HG02678 (cell line): ENCODE measurements around the gene SIGLEC1.

ENCODE experiments used
- ATAC-seq: cut with Tn5 transposase; IDR thresholded peaks from one replicate; pipeline ENCODE4 v1.9.1; 2021; ENCODE audit warnings: mild to moderate bottlenecking, moderate library complexity; ENCODE audit not compliant: unreplicated experiment

The SIGLEC1 gene

DNA sequence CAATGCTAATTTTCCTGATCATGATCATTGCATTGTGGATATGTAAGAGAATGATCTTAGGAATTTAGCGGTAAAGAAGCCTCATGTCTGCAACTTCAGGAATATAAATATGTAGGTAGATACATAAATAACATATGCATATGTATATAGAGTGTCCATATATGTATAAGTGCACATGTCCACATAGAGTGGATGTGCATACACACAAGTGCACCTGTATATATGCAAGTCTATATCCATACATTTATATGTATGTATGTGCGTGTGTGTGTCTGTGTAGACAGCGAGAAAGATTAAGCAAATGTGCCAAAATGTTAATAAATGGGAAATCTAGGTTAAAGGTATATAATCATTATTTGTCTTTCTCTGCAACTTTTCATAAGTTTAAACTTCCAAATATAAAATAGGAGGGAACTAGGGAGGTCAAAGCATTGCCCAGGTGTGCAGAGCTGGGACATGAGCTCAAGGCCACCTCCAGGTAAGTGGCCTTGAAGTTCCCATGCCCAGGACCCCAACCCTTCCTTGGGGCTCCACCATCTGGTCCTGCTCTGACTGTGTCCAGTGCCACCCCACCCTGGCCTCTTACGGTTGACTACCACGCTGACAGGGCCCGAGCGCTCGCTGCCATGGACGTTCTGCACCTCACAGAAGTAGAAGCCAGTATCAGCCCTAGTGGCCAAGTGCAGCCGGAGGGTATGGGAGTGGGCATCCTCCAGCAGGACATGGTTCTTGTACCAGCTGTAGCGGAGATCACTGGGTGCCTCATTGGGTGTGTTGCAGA, 9.6 kb downstream of the SIGLEC1 start:
- no peak for ATAC-seq

DNA sequence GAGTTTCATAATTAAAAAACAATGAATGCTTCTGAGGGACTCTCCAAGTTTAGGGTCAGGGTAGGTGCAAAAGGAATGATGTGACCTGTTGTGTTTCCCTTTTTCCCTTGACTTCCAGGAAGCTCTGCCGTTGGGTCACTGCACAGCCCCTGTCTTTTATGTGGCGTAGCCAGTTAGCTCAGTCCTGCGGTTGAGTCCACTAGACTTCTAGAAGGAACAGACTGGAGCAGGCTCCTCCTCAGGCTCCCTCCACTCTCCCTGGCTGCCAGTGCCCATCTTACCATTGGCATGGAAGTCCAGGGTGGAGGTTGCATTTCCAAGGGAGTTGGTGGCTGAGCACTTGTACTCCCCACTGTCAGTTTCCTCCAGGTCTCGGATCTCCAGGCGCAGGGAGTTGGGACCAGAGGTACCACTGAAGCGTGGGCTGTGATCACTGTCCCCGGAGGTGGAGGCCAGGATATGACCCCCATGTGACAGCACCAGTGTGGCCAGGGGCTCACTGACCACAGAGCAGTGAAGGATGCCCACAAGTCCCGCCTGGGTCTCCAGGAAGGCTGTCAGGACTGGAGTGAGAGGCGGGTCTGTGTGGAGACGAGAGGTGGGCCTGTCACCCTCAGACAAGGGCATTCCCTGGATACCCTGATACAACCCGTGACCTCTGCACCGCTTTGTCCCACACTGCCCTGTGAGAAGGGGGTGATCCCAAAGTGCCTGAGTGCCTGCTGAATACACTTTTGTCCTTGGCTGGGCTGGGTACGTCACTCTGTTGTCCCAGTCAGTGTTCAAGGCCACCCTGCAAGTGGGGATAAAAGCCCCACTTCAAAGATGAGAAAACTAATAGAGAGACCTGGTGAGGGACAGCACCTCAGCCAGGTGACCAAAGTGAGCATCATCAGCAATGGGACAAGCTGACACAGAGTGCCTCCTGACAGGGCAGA, 11.1 kb downstream of the SIGLEC1 start:
- ATAC-seq: no peak

- ATAC-seq: no peak
Measured at GRCh38 chr20:3699037-3699436, 13.4 kb downstream of the SIGLEC1 start.

GRCh38 chr20:3698591-3699001, 13.8 kb downstream of the SIGLEC1 start:
- ATAC-seq: no peak

GRCh38 chr20:3697588-3698305, 14.7 kb downstream of the SIGLEC1 start:
- ATAC-seq: no peak

DNA sequence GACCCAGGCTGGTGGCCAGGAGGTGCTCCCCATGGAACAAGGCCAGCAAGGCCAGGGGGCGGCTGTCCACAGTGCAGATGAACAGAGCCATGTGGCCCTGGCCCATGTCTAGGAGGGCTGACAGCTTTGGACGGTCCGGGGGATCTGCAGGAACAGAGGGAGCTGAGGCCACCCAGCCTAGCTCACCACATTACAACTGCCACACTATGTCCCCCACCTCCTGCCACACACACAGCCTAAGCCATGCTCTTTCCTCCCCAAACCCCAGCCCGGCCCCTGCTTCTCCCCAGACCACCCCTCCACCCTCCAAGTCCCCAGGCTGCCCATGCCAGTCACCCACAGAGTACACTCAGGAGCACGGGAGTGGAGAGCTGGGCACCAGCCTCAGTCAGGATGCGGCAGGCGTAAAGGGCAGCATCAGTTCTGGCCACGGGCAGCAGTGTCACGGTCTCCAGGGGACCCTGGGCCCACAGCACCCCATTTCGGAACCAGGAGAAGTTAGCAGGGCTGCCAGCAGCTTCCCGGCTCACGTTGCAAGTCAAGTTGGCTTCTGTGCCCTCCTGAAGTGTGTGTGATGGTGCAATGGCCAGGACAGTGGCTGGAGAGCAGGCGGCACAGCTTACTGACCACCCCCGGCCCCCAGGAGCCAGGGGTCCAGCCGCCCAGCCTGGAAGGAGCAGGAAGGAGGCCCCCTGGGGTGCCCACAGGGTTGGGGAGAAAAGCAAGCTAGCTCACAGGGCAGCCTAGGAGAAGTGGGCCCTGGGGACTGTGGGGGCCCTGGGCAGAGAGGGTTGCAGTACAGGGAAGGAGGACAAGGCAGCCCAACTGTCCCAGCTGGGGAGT, 15.4 kb downstream of the SIGLEC1 start:
- no peak for ATAC-seq

- no peak for ATAC-seq
Measured at GRCh38 chr20:3696200-3696599, 16.2 kb downstream of the SIGLEC1 start.

DNA sequence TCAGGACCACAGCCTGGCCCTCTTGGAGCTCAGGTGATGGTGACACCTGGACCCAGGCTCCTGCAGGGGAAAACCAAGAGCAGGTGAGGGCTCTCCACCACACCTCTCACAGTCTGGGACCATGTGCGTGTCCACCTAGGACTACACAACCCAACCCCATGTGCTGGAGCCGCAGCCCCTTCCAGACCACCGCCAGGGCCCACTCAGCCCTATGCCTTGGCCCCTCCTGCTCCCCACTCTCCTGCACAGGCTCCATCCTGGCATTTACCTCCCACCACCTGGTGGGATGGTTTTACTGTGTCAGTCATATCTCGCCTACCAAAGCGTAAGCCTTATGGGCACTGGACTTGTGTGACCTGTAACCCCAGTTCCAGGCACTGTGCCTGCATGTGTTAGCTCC, 17.5 kb downstream of the SIGLEC1 start:
- ATAC-seq: no peak

GRCh38 chr20:3693376-3693775, 19.0 kb downstream of the SIGLEC1 start:
- ATAC-seq: no peak

- ATAC-seq: no peak
Measured at GRCh38 chr20:3692706-3693294, 19.6 kb downstream of the SIGLEC1 start.

DNA sequence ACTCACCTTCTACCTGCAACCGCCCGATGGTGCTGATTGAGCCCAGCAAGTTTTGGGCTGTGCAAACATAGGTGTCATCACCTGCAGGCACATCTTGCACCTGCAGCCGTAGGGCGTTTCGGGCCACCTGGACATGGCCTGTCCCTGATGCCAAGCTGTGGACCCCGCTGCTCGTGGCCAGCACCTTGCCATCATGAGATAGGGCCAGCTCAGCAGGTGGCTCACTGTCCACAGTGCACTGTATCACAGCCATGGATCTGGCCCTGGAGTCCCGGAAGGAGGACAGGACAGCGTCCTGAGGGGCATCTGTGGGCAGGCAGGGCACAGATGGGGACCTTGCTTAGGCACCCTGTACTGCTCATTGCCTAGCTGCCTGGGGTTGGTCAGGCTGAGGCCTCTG, 20.5 kb downstream of the SIGLEC1 start:
- no peak for ATAC-seq

GRCh38 chr20:3691306-3691705, 21.1 kb downstream of the SIGLEC1 start:
- no peak for ATAC-seq

- no peak for ATAC-seq
Measured at GRCh38 chr20:3690413-3690812, 22.0 kb downstream of the SIGLEC1 start.

GRCh38 chr20:3689978-3690377, 22.4 kb downstream of the SIGLEC1 start:
- ATAC-seq: no peak

- ATAC-seq: no peak
Measured at GRCh38 chr20:3687655-3688054, 24.7 kb downstream of the SIGLEC1 start.

- no peak for ATAC-seq
Measured at GRCh38 chr20:3686867-3687321, 25.5 kb downstream of the SIGLEC1 start.

DNA sequence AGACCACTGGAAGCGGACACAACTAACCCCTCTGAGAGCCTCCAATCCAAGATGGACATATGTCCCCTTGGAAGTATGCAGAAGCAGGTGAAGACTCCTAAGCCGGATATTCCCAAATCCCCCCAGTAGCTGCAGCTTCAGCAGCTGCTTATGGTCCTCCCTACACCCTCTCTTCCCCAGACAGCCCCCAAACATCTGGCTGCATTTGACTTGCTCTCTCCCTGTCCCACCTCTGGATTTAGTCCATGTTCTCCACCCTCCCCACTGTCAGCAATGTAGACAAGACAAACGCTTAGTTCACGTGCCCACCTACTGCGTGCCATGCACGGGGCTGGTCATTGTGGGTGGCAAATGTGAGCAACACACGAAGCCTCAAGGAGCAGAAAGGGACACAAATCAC, 26.0 kb downstream of the SIGLEC1 start:
- no peak for ATAC-seq

DNA sequence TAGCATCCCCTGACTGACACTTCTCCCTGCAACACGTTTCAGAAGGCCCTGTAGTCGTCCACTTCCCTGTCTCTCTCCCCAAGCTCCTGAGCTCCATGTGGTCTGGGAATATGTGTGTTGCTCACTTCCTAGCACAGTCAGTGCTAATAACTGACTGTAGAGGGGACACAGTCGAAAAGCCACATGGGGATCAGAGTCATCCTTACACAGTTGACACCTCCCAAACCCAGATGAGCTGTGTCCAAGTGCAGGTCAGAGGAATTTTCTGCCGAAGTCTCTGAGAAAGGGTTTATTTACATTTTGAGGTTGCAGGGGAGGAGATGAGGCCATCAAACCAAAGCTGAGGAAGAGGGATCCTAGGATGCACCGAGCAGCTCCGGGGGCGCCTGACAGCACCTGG, 27.1 kb downstream of the SIGLEC1 start:
- ATAC-seq: no peak

DNA sequence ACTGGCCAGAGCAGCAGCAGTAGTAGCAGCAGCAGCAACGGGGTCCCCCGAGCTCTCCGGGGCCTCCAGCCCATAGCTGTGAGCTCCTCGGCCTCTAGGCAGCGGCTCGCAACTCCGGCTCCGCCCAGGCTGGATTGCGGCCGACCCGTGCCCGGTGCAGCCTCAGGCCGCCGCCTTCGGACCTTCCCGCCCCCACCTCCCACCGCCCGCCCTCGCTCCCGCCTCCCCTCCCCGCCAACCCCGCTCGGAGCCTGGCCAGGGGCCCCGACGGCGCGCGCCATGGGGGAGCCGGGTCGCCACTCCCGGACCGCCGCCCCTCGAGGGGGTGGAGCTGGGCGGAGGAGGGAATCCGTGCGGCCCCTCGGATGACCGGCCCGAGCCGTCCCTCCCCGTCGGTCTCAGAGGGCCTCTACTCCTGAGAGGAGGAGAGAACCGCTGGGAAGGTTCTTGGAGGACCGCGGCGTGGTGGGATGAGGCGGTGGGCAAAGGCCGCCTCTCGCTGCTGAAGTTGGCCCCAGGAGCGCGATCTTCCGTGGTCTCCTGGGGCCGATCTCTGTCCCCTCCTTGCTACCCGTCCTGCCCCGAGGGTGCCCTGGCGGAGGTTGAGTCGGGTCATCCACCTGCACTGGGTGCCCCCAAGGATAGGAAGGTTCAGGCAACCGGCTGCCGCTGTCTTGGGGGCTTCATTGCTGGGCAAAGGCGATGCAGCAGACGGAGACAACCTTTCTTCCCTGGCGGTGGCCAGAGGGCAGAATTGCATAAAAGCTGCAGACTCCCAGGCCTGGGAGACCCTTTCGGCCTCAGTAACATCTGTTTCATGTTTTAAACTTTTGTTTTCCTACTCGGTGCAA, 30.2 kb downstream of the SIGLEC1 start, which contains the start of gene ADAM33:
Gene ADAM33, minus strand, starts transcription at position 80 of the 851 bp plus-strand sequence. Its CDS starts 6 bp downstream, at position 74.
- no peak for ATAC-seq
